ENCODE data around the gene DQX1. TPM values are rescaled to one million over a fixed set of nuclear protein-coding genes. Genes with fewer than 3 reads are reported as not detected.

Gene DQX1
- total and polyA plus RNA-seq, 9 of the 15 experiments (the other 6 are each of a cell fraction or from before 2014, with no cell fraction given), result 0.04 to 0.38 (median 0.18) TPM; not detected in 1

DNA sequence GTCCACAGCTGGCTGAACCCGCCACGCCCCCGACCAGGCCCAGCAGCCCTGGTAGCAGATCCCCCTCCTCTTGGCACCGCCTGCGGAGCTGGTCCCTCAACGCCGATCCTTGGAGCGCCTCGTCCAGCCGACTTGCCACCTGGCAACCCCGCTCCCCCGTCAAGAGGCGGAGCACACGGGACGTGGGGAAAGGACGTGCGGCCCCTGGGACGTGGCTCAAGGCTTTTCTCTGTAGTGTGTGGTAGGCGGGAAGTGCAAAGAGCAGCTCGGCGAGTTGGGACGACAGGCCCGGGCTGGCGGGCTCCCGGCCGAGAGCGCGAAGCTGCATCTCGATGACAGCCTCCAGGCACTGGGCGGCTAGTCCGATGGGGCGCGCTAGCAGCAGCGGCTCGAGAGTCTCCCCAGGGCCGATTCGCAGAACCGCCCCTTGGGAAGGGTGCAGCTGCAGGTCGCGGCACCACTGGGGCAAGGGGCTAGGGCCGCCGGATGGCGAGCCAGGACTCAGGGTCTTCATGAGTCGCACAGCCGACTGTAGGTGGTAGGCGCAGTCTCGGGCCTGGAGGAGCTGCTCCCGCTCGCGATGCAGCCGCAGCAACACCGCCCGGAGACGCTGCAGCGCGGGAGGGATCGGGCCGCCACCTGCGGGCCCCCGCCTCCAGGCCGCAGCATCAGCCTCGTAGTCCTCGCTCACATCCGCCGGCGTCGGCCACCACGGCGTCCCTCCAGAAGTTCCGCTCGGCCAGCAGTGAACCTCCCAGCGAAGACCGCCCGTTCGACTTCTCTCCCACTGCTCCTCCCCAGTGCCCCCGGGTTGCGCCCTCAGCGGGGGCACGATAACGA, 43.9 kb downstream of the DQX1 start (continued):
- TF ChIP-seq ZNF146 (CRISPR knock-in tag; IDR thresholded peaks at IDR 0.05; ENCODE audit: unreplicated experiment), result peak; percentile 13
- TF ChIP-seq, protein P1, sequence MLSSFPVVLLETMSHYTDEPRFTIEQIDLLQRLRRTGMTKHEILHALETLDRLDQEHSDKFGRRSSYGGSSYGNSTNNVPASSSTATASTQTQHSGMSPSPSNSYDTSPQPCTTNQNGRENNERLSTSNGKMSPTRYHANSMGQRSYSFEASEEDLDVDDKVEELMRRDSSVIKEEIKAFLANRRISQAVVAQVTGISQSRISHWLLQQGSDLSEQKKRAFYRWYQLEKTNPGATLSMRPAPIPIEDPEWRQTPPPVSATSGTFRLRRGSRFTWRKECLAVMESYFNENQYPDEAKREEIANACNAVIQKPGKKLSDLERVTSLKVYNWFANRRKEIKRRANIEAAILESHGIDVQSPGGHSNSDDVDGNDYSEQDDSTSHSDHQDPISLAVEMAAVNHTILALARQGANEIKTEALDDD (IDR thresholded peaks at IDR 0.05), result no peak
- TF ChIP-seq ZNF282 (CRISPR knock-in tag; IDR thresholded peaks at IDR 0.05), result no peak
- TF ChIP-seq ZNF764 (CRISPR knock-in tag; IDR thresholded peaks at IDR 0.05; ENCODE audit: low read depth), result no peak
- TF ChIP-seq ZNF561 (CRISPR knock-in tag; conservative IDR thresholded peaks at IDR 0.05), result no peak
- TF ChIP-seq FIP1L1 (IDR thresholded peaks at IDR 0.05; ENCODE audit: low read depth, low read length, poor library complexity, severe bottlenecking), result no peak
- TF ChIP-seq, protein P2, sequence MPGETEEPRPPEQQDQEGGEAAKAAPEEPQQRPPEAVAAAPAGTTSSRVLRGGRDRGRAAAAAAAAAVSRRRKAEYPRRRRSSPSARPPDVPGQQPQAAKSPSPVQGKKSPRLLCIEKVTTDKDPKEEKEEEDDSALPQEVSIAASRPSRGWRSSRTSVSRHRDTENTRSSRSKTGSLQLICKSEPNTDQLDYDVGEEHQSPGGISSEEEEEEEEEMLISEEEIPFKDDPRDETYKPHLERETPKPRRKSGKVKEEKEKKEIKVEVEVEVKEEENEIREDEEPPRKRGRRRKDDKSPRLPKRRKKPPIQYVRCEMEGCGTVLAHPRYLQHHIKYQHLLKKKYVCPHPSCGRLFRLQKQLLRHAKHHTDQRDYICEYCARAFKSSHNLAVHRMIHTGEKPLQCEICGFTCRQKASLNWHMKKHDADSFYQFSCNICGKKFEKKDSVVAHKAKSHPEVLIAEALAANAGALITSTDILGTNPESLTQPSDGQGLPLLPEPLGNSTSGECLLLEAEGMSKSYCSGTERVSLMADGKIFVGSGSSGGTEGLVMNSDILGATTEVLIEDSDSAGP (CRISPR knock-in tag; IDR thresholded peaks at IDR 0.05), result no peak
- peak; percentile 51 for TF ChIP-seq RB1 (IDR thresholded peaks at IDR 0.05; ENCODE audit: low read depth)
- TF ChIP-seq PTTG1 (tag; IDR thresholded peaks at IDR 0.05; ENCODE audit: low read depth), result no peak
- no peak for TF ChIP-seq NFE2 (IDR thresholded peaks at IDR 0.05; ENCODE audit: low read depth)
- peak; percentile 48 for TF ChIP-seq HMGN3 (IDR thresholded peaks at IDR 0.05; ENCODE audit: borderline replicate concordance, extremely low read depth, insufficient read length, low read depth, low read length)
- no peak for TF ChIP-seq RUNX1 (IDR thresholded peaks at IDR 0.05; ENCODE audit: low read depth)
- no peak for TF ChIP-seq NFATC3 (IDR thresholded peaks at IDR 0.05)
- no peak for TF ChIP-seq ZNF584 (CRISPR knock-in tag; IDR thresholded peaks at IDR 0.05; ENCODE audit: low read depth)
- TF ChIP-seq ZBTB1 (CRISPR knock-in tag; IDR thresholded peaks at IDR 0.05; ENCODE audit: borderline replicate concordance, low read depth), result no peak; the same call in 1 of the 2 replicates
- TF ChIP-seq, protein P3, sequence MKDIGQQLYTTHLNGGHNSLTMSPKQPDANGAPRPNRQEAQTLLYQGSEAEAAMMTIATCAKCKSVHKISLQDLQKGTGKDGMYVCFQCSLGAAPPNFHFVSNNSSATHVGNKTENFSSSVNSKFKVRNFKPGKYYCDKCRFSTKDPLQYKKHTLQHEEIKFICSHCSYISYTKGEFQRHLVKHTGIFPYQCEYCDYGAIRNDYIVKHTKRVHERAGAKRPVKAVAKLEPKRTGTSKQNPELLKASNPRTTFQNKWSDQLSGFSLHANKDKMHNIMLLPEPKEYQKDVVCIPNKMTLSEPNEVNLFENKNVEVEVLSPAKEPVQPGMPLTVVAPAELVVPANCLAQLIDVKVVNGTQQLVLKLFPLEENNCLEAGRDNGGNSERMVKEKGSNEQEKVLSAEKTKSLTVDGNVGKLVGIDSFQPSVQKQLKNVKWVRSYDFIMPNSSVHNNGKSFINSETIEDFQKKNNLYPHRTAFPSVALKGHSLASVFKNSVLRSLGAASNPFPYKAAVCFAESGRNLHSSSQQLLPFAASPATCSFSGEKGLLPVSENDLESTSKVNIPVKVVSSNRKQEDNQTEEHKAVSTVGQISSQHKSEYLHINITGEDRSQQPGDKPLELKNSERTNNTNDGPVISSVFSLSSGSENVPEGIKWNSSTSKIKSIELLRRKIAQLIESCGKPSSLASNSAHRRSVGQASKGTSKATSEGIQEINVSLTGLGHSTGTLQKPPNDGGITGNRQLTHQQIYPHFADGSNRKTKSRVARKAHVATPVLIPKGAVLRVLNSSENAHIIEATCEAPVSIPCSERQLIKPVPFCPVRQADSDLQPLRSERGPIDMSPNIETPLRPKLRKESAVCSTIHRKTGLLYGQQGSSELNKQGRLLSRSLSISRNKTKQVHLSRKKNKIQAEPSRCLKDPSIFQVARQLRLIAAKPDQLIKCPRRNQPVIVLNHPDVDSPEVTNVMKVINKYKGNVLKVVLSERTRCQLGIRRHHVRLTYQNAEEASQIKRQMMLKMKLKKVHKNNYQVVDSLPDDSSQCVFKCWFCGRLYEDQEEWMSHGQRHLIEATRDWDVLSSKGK (CRISPR knock-in tag; IDR thresholded peaks at IDR 0.05), result no peak
- TF ChIP-seq, protein P4, sequence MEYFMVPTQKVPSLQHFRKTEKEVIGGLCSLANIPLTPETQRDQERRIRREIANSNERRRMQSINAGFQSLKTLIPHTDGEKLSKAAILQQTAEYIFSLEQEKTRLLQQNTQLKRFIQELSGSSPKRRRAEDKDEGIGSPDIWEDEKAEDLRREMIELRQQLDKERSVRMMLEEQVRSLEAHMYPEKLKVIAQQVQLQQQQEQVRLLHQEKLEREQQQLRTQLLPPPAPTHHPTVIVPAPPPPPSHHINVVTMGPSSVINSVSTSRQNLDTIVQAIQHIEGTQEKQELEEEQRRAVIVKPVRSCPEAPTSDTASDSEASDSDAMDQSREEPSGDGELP (CRISPR knock-in tag; IDR thresholded peaks at IDR 0.05; ENCODE audit: borderline replicate concordance), result peak; percentile 54; the same call in 1 of the 2 replicates
- no peak for TF ChIP-seq CSDE1 (IDR thresholded peaks at IDR 0.05)
- TF ChIP-seq, protein P5, sequence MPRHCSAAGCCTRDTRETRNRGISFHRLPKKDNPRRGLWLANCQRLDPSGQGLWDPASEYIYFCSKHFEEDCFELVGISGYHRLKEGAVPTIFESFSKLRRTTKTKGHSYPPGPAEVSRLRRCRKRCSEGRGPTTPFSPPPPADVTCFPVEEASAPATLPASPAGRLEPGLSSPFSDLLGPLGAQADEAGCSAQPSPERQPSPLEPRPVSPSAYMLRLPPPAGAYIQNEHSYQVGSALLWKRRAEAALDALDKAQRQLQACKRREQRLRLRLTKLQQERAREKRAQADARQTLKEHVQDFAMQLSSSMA (CRISPR knock-in tag; IDR thresholded peaks at IDR 0.05), result no peak
- TF ChIP-seq CXXC5 (CRISPR knock-in tag; IDR thresholded peaks at IDR 0.05), result no peak; the same call in none of the 2 replicates

Data from K562 (cell line).